ENCODE measurements around the gene LAMA5.

Gene LAMA5

DNA sequence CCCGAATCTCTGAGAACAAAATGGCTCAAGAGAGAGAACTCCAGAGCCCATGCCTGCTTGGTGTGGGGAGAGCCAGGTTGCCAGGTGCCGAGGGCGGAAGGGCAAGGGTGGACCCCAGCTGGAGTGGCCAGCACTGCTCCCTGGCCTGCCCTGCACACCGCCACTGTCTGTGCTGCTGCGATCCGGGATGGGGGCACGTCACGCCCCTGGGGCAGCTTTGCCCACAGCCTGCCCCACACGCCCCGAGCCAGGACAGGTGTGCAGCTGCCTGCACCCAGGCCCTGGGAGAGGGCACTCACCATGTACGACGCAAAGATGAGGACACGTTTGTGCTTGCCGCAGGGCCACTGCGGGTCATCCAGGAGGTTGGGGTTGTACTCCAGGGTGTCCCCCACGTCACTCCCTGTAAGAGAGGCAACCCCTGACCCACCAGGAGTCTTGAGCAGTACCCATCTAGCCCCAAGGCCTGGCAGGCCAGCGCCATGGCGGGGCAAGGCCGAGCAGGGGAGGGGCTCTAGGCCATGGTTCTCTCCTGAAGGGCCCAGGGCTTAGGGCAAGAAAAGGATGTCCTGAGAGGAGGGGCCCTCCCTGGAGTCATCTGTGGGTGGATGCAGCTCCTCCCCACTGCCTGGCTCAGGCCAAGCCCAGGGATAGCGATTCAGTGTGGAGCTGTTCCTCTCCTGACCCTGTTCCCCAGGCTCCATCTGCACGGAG is 25.7 kb upstream of the LAMA5 start:
- TF ChIP-seq, protein P1, sequence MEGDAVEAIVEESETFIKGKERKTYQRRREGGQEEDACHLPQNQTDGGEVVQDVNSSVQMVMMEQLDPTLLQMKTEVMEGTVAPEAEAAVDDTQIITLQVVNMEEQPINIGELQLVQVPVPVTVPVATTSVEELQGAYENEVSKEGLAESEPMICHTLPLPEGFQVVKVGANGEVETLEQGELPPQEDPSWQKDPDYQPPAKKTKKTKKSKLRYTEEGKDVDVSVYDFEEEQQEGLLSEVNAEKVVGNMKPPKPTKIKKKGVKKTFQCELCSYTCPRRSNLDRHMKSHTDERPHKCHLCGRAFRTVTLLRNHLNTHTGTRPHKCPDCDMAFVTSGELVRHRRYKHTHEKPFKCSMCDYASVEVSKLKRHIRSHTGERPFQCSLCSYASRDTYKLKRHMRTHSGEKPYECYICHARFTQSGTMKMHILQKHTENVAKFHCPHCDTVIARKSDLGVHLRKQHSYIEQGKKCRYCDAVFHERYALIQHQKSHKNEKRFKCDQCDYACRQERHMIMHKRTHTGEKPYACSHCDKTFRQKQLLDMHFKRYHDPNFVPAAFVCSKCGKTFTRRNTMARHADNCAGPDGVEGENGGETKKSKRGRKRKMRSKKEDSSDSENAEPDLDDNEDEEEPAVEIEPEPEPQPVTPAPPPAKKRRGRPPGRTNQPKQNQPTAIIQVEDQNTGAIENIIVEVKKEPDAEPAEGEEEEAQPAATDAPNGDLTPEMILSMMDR (IDR thresholded peaks at IDR 0.05; ENCODE audit: low read depth, low read length, missing control alignments), result no peak
- H3K4me3 ChIP-seq (ENCODE audit: low read depth, low read length), result no peak overlapping the region
- no peak for DNase-seq (ENCODE audit: low read depth)

GRCh38 chr20:62392077-62392418 is 24.9 kb upstream of the LAMA5 start:
- no peak overlapping the region for H3K4me3 ChIP-seq (ENCODE audit: low read depth, low read length)
- DNase-seq (ENCODE audit: low read depth), result no peak
- TF ChIP-seq, protein P1 (IDR thresholded peaks at IDR 0.05; ENCODE audit: low read depth, low read length, missing control alignments), result no peak

DNA sequence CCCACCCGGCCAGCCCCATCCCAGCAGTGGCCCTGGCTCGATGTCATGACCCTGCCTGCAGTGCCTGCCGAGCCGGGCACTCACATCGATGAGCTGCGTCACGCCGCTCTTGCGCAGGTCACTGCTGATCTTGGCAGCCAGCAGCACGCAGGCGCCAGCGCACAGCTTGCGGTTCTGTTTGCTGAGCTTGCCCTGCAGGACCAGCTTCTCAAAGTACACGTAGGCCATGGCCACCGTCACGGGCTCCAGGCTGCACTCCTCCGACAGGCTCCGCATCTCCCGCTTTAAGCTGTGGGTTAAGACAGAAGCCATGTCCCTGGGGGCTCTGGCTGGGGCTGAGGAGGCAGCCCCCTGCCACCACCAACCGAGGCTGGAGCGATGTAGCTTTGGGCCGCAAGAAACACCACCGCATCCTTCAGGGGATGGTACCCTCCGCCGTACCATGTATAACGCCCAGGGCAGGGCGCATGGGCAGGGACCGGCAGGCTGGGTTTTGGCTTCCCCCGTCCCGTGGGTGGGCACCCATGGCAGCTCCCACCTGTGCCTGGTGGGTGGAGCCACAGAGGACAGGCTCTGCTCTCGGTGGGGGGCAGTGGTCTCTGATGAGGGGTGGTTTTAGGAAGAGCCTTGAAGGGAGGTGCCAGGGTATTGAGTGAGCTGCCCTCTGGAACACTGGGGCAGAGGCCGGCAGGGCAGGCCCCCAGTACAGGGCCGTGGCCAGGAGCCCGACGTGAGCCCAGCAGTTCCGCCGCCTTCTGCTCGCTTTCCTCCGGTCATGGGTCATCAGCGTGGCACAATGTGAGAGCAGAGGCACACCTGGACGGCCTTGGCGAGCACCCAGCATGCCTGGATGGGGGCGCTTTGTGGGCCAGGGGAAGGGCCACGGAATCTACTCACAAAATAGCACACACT is 24.3 kb upstream of the LAMA5 start:
- DNase-seq (ENCODE audit: low read depth), result no peak
- TF ChIP-seq, protein P1 (IDR thresholded peaks at IDR 0.05; ENCODE audit: low read depth, low read length, missing control alignments), result no peak
- no peak overlapping the region for H3K4me3 ChIP-seq (ENCODE audit: low read depth, low read length)

GRCh38 chr20:62390317-62391164 is 23.4 kb upstream of the LAMA5 start:
- H3K4me3 ChIP-seq (ENCODE audit: low read depth, low read length), result no peak overlapping the region
- DNase-seq (ENCODE audit: low read depth), result no peak
- TF ChIP-seq, protein P1 (IDR thresholded peaks at IDR 0.05; ENCODE audit: low read depth, low read length, missing control alignments), result no peak

DNA sequence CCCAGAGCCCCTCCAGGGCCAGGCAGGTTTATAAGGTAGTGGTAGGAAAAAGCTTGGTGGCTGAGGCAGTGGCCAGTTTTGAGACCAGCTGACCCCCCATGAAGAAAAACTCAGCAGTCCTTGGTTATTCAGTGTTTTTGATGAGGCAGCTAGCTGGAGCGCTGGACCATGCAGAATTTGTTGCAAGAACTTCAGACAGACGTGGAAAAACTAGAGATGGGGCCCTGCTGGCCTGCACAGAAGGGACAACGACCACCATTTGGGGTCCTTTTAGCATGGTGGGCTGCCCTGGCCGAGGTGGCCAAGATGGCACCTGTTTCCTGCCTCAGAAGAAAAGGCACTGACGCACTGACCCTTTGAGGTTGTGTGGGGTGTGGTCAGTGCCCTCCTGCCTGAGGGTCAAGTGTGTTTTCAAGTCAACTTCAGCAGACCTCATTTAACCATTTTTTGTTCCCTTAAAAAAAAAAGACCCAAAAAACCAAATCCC is 22.5 kb upstream of the LAMA5 start:
- TF ChIP-seq, protein P1 (IDR thresholded peaks at IDR 0.05; ENCODE audit: low read depth, low read length, missing control alignments), result no peak
- H3K4me3 ChIP-seq (ENCODE audit: low read depth, low read length), result no peak overlapping the region
- DNase-seq (ENCODE audit: low read depth), result no peak

DNA sequence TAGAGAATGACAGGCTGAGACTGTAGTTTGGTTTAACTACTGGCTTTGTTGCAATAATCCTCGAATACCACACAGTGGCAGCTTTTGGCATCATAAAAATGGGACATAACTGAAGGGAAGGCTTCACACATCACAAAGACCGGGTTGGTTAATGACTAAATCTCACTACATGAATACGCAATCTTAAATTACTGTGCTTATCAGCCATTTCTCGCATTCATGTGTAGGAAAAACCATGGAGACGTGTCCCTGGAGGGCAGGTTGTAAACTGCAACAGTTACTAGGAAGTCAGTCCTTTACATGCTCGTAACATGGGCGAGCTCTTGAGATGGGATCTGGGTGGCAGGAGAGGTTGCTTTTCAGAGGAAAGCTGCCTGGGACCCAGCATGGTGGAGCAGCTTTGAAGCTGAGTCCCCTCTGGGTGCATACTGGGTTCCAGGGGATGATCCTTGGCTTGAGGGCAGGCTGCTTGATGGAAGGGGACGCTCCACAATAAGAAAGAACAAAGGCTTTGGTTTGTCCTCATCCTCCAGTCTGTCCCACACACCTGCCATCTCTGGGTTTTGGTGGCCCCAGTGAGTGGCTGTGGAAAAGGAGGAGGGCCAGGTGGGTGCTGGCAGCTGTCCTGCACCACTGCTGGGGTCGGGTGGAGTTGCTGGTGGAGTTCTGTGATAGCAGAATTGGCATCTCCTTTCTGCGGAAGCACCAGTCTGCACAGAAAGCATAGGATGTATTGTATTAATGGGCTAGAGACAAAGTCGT is 21.9 kb upstream of the LAMA5 start:
- DNase-seq (ENCODE audit: low read depth), result no peak
- TF ChIP-seq, protein P1 (IDR thresholded peaks at IDR 0.05; ENCODE audit: low read depth, low read length, missing control alignments), result peak; percentile 23
- H3K4me3 ChIP-seq (ENCODE audit: low read depth, low read length), result no peak overlapping the region

All from GM12864 (cell line).